NCI-H226 (cell line): ENCODE results near the gene VASP.

Experiments used
- DNase-seq: peaks from one replicate; pipeline ENCODE4 v3.0.0-alpha.2; 2015

Gene VASP

GRCh38 chr19:45474606-45475521 is 32.4 kb upstream of the VASP start:
- DNase-seq = no peak

GRCh38 chr19:45475537-45476291 is 31.6 kb upstream of the VASP start:
- no peak for DNase-seq

- DNase-seq = no peak
These were observed 31.0 kb upstream of the VASP start for GRCh38 chr19:45476304-45476703.

DNA sequence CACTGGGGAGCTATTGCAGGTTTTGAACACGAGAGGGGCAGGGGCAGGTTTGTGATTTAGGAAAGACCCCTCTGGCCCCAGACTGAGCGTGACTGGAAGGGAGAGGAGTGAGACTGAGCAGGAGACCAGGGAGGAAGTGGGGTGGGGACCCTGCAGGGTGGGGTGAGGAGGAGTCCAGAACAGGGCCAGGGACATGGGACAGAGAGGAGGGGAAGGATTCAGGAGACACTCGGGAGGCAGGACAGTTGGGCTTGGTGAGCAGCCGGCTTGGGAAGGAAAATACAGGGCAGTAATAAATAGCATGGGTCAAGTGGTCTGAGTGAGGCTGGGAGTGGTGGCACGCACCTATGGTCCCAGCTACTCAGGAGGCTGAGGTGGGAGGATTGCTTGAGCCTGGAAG is 30.1 kb upstream of the VASP start:
- no peak for DNase-seq

- DNase-seq = no peak
These were observed 29.4 kb upstream of the VASP start for GRCh38 chr19:45477713-45478453.

- peak; percentile 85 for DNase-seq
These were observed 28.6 kb upstream of the VASP start for GRCh38 chr19:45478454-45479238.

DNA sequence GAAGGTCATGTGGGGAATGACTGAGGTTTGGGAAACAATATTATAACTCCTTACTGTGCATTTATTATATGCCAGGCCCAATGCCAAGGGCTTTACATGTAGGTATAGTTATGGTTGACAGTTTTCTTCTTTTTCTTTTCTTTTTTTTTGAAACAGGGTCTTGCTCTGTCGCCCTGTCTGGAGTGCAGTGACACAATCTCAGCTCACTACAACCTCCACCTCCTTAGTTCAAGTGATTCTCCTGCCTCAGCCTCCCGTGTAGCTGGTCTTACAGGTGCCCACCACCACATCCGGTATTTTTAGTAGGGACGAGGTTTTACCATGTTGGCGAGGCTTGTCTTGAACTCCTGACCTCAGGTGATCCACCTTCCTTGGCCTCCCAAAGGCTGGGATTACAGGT is 24.2 kb upstream of the VASP start:
- DNase-seq = no peak

DNA sequence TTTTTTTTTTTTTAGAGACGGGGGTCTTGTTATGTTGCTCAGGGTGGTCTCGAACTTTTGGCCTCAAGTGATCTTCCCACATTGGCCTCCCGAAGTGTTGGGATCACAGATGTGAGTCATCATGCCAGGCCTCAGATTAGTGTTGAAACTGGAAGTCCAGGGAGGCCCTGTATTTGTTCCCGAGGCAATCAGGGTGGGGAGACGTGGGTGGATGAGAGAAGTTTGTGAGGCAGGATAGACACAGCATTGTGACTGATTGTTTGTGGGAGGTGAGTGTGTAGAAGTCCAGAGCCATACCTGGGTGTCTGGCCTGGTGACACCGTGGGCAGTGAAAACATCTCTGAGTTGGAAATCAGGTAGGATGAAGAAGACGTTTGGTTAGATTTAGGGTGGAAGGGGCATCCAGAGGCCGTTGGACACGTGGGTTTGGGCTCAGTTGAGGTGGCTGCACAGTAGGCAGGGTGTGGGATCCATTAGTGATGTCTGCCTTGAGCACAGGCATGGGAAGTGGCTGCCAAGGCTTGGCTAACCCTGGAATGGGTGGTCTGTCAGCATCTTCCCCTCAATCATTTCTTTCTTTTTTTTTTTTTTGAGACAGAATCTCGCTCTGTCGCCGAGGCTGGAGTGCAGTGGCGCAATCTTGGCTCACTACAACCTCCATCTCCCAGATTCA is 22.9 kb upstream of the VASP start:
- DNase-seq = no peak

- DNase-seq = peak; percentile 88
These were observed 21.8 kb upstream of the VASP start for GRCh38 chr19:45485305-45486077.

DNA sequence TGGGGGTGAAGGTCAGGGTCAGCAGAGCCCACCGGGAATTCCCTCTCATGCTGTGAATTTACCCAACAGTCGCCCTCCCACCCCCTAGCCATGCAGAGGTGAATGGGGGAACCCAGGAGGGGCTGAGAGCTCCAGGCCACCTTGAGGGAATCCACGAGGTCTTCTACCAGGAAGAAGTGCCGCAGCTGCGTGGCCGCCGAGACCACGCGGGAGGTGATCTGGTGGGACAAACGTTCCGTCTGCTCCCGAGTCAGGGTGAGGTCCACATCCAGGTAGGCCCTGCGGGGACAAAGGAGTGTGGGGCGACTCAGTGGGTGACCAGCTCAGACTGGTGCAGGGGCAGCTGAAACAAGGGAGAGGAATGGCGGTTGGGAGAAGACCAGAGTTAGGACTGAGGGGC is 18.6 kb upstream of the VASP start:
- DNase-seq = no peak

DNA sequence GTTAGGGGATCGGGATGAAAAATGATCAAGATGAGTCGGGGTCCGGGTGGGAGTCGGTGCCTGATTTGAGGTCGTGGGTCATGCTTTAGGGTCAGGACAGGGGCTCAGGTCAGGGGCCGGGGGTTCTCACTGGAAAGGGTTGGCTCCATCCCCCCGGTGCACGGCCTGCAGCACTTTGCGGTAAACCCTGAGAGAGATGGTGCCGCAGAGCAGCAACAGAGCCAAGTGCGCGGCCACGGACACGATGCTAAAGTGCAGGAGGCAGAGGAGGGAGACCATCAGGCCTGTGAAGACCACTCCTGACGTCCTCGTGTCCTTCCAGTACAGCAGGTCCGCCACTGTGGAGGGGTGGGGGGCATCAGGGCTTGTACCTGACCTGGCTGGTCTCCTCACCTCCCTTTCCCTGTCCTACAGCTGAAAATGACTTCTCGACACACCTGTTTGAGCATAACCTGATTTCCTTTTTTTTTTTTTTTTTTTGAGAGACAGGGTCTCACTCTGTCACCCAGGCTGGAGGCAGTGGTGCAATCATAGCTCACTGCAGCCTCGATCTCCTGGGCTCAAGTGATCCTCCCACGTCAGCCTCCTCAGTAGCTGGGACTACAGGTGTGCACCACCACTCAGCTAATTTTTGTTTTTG is 17.9 kb upstream of the VASP start:
- no peak for DNase-seq

- no peak for DNase-seq
These were observed 15.1 kb upstream of the VASP start for GRCh38 chr19:45492137-45492626.

DNA sequence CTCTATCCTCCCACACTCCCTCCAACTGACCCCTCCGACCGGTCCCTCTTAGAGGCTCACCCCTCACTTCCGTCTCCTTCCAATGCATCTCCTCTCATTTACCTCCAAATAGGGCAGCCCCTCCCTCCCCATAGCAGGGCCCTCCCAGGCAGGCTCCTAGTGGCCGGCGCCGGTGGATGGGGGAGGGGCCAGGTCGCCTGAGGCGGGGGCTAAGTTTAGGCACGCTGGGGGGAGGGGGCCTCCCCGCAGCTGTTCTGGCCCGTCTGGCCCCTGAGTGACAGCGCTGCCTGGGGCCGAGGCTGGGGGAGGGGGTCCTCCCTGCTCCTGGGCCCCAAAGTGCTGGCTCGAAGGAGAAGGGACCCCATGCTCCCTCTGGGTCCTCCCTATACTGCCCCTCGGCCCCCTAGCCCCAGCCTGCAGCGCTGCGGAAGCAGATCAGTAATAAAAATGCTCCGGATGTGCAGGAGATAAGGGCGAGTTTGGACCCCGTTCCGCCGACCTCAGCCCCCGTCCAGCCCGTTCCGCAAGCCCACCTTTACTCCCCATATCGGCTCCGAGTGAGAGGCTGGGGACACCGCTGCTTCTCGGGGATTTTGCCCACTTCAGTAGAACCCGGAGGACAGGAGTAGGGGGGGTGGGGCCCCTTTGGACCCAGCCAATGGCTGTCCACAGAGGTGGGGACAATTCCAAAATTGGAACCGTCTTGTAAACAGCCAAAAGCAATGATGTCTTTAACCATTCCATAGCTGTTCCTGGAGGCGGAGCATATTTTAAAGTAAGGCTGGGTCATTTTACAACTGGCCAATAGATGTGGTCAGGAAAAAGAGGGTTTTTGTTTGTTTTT is 14.4 kb upstream of the VASP start:
- DNase-seq = no peak

- no peak for DNase-seq
These were observed 12.9 kb upstream of the VASP start for GRCh38 chr19:45494261-45494916.

- DNase-seq = no peak
These were observed 12.1 kb upstream of the VASP start for GRCh38 chr19:45495178-45495577.

- no peak for DNase-seq
These were observed 10.8 kb upstream of the VASP start for GRCh38 chr19:45496349-45496953.

DNA sequence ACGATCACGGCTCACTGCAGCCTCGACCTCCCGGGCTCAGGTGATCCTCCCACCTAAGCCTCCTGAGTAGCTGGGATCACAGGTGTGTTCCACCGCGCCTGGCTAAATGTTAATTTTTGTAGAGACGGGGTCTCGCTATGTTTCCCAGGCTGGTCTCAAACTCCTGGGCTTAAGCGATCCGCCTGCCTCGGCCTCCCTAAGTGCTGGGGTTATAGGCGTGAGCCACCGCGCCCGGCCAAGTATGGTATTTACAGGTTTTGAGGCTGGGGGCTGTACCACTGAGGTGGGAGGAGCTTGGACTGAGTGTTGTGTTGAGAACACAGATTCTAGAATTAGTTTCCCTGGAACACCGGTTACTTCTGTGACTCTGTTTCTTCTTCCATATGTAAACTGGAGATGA is 9.5 kb upstream of the VASP start:
- no peak for DNase-seq

DNA sequence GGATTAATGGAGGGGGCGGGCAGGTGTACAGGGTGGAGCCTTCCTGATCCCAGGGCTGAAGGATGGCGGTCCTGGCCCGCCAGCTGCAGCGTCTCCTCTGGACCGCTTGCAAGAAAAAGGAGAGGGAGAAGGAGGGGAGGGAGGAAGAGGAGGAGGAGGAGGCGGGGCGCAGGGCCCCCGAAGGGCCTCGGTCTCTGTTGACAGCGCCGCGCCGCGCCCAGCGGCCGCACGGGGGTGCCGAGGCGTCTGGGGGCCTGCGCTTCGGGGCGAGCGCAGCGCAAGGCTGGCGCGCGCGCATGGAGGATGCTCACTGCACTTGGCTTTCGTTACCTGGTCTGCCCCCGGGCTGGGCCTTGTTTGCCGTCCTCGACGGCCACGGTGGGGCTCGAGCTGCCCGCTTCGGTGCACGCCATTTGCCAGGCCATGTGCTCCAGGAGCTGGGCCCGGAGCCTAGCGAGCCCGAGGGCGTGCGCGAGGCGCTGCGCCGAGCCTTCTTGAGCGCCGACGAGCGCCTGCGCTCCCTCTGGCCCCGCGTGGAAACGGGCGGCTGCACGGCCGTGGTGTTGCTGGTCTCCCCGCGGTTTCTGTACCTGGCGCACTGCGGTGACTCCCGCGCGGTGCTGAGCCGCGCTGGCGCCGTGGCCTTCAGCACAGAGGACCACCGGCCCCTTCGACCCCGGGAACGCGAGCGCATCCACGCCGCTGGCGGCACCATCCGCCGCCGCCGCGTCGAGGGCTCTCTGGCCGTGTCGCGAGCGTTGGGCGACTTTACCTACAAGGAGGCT is 8.7 kb upstream of the VASP start, which contains the start of gene PPM1N:
Gene PPM1N (plus strand): TSS at position 33 of the 785 bp plus-strand sequence. CDS start 30 bp downstream, at position 63.
- peak; percentile 23 for DNase-seq
